Fibroblast of skin of right quadriceps (primary cell): ENCODE results near the gene CSMD2.
A peak's percentile ranks its signal among the peaks of the same experiment; 100 is the strongest.

ENCODE experiments used
- DNase-seq: peaks from one replicate; pipeline ENCODE4 v3.0.0-alpha.2; 2013

Gene CSMD2

DNA sequence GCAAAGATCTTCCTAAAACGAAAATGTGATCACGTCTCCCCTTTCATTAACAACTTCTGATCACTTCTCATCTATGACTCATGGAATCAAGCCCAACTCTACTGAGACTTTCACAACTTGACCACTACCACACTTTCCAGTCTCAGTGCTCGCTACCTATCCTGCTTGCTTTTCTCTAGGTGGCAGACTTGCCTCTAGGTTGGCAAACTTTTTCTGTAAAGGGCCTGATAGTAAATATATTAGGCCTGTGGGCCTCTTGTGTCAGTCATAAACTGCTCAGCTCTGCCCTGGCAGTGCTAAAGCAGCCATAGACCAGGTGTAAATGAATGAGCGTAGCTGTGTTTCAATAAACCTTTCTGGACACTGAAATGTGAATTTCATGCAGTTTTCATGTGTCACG, 322.7 kb downstream of the CSMD2 start:
- no peak for DNase-seq

- no peak for DNase-seq
These were observed 323.5 kb downstream of the CSMD2 start for GRCh38 chr1:33841494-33841893.

DNA sequence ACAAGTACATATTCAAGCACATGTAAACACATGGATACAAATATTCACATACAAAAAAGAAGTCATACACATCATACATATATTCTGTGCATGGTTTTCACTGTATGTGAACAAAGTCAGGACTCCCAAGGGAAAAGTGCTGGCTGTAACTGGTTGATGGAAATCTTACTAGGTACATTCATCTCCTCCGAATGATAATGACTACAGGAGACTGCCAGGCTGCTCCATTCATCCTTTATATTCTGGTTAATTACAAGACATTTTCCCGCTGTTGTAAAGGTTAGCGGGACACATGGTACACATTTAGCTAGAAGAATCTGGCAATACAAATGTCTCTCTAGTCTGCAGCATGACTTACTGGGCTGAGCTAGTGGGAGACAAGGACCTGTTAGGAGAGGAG, 327.4 kb downstream of the CSMD2 start:
- no peak for DNase-seq

DNA sequence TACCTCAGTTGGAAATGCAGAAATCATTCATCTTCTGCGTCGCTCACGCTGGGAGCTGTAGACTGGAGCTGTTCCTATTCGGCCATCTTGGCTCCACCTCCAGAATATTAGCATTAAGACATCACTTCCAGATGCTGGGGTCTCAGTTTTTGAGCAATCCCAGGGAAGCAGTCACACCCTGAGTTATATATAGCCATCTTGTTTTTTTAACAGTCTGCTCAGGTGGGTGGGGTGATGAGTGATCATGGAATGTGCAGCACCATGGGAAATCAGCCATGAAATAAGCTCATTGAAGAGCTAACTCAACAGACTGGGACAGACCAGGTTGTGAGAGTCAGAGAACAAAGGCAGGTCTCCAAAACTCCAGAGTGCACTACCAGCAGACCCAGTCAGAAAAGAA, 328.1 kb downstream of the CSMD2 start:
- DNase-seq, result no peak

- DNase-seq, result no peak
These were observed 336.4 kb downstream of the CSMD2 start for GRCh38 chr1:33828654-33829053.

GRCh38 chr1:33828059-33828458, 337.0 kb downstream of the CSMD2 start:
- DNase-seq, result no peak

DNA sequence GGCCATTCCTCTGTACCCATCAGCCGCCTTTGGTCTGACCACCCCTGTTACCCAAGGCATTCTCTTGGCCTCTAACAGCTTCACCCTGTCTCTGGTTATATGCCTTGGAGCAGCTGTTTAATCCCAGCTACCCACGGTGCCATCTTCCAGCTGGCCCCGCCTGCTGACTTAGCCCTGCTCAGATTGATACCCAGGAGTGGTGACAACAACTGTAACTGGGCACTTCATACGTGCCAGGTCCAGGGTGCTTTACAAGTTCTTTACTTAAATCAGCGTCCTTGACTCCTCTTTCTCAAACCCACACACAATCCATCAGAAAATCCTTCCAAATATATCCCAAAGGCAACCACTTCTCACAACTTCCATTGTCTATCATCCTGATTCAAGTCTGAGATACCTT, 338.3 kb downstream of the CSMD2 start:
- no peak for DNase-seq

DNA sequence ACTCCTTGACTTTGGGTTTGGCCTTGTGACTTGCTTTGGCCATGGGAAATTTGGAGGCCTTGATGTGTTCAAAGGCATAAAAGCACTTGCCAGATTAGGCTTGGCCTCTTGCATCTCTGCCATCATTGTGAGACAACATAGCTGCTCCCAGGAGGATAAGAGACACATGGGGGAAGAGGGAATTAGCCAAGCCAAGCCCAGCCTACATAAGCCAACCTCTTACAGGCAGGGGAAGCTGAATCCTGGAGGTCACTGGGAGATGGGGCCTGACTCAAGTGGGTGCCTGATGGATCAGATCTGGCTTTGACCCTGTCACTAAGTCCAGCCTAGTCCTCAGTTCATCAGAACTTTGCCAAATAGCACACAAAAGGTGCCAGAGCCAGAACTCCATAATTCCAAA, 338.7 kb downstream of the CSMD2 start:
- no peak for DNase-seq

- DNase-seq, result no peak
These were observed 339.5 kb downstream of the CSMD2 start for GRCh38 chr1:33825506-33825905.

DNA sequence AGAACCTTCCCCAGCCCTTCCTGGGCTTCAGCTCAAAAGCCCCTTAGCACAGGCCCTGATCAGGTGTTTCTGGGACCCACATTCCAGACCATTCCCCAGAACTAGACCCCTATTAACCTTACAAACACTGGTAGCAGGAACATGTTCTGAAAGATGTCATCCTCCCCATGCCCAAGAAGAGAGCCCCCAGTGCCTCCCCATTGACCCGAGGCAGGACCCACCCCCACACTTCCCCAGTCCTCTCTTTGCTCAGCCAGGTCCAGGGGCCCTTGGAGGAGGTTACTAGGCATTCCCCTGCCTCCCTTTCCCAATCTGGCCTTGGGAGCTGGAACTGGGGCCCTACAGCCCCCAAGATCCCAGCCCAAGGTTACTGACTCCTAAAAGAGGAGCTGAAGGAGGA, 340.1 kb downstream of the CSMD2 start:
- no peak for DNase-seq

- no peak for DNase-seq
These were observed 340.7 kb downstream of the CSMD2 start for GRCh38 chr1:33824321-33824720.

DNA sequence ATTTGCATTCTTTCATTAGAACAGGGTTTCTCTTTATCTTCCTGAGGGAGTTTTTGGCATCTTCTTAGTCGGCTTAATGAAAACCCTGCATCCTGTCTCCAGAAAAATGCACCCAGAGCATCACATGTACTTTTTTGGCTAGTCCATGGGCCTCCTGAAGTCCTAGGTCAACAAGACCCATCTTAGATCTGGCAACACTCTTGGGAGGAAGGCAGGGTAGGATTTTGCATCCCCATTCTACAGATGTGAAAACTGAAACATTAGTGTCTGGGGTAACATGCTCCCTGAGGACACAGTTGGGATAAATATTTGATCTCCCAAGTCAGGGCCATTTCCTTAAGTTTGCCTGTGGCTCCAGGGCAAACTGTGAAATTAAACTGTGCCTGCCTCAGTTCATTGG, 341.2 kb downstream of the CSMD2 start:
- DNase-seq, result no peak

DNA sequence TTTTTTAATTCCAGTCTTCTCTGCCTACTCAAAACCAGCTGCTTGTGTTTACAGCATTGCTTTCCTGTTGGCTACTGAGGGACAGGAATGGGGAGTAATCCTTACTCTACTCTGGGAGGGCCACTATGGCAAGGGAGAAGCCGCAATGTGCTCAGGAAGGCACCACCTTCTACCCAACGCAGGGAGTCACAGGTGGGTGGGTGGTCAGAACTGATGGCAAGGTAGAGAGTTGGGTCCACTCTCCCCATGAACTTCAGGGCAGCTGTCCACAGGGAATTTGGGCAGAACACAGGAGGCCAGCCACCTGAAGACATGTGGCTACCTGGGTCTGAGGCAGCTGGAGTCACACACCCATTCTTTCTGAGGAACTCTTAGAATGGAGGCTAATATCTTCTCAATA, 341.6 kb downstream of the CSMD2 start:
- DNase-seq, result no peak

DNA sequence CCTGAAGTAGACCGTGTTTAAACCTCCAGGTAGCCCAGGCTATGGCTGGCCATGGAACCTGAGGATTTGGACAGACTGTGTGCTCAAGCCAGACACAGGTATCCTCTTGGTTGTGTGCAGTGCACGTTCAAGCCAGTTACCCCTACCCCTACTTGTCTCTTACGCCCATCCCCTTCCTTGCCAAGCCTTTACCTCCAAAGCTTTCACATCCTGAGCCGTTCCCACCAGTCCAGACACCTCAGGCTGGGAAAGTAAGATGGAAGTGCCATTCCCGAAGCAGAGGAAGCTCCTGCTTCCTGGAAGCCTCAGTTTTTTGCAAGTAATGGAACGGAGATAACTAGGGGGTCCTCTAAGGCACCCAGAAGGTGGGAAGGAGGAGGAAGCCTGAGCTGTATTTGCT, 342.6 kb downstream of the CSMD2 start:
- no peak for DNase-seq

- no peak for DNase-seq
These were observed 343.7 kb downstream of the CSMD2 start for GRCh38 chr1:33821291-33821690.

DNA sequence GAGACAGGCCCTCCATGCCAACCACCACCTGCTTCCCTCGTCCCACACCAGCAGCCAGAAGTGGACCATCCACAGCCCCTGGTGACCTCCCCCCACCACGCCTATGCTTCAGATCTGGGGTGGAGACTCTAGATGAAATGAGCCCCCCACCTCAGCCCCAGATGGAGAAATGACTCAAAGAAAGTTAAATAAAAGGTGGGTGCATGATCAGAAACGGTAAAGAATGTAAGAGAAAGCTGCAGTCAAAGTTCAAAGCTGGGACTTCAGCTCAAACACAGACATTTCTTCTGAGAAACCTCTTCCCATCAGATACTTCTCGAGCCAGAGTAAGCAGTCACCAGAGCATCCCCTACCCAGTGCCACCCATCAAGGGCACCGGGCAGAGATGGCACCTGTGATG, 344.2 kb downstream of the CSMD2 start:
- no peak for DNase-seq

DNA sequence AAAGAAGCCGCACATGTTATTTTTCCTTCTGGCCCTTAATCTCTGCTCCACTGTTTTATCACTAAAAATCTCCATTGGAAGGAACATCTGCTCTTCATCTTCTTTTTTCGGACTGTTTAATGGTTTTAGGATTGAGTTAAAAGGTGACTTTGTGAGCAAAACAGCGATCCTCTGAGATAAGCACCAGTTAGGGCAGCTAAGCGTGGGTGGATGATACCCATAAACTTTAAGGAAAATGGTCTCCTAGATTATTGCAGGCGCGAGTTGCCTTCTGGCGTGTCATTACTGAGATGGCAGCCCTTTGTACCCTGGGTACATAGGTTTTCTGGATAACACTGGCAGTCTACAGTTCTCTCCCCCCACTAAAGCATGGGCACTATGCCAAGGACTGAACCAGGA, 345.1 kb downstream of the CSMD2 start:
- DNase-seq, result no peak

DNA sequence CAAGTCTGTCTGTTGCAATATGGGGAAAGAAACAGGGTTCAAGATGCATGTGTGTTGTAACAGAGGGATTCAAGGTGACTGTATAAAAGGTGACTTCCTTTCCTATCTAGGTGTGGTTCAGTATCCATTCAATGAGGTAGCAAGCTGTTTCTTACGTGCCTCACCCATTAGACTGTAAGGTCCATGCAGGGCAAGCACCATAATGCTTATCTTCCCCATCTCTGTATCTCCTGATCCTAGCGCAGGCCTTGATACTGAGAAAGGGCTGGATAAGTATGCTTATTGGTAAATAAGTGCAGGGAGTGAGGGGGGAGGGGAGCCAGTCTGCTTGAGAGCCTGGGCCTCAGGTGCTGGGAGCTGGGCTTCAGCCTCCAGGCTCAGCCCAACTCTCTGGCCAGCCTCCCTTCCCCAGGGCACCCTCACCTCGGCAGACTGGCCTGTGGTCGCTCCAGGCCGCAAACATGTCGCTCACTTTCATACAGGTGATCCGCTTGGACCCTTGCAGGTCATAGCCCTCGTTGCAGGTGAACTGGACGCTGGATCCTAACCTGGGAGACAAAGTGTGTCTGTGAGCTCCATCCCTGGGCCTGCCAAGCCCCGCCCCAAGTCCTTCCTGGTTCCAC, 345.6 kb downstream of the CSMD2 start:
- DNase-seq, result no peak

DNA sequence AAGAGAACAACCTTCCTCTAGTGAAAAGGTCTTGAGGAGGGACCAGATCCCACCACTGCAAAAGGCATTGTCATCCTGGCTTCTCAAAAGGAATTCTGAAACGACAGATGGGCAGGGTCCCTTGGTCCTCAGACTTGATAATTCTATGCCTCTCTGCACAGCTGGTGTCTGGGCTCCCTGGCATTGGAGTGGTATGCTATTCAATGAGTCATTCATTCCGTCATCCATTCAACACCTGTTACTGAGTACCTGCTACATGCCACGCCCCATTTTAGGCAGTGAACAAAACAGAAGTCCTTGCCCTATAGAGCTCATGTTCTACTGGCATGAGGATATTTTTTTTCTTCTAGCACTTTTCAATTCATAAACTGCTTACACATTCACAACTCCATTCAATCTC, 347.0 kb downstream of the CSMD2 start:
- DNase-seq, result no peak

DNA sequence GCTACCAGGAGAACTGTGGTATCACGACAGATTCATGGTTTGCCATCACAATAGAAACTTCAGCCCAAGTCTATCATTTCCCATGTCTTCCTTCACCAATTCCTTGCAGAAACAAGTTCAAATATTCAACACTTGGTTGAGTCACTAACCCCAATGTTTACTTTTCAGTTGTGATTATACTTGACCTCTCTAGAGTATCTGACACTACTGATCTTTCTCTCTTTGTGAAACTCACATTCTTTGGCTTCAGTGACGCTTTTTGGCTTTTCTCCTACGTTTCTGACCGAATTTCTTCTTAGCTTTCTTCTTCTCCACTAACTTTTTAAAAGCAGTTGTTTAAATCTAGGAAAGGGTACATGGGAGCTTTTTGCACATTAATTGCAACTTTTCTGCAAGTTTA, 350.0 kb downstream of the CSMD2 start:
- peak; percentile 65 for DNase-seq

- peak; percentile 31 for DNase-seq
These were observed 350.9 kb downstream of the CSMD2 start for GRCh38 chr1:33814166-33814565.

DNA sequence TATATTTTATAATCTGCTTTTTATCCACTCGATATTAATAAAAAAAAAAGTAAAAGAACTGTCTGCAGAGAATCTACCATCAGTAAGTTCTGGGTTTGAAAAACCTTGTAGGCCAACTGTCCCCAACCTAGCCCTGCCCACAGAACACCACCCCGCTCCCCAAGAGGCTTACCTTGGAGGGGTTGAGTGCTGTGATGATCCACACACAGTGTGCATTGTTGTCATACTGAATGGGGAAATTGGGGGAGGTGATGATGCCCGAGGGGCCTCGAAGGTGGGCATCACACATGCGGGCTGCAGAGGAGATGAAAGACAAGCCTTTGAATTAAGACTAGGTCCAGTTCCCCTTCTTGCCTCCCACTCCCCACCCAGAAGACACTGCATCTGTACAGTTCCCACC, 354.5 kb downstream of the CSMD2 start:
- DNase-seq, result no peak

DNA sequence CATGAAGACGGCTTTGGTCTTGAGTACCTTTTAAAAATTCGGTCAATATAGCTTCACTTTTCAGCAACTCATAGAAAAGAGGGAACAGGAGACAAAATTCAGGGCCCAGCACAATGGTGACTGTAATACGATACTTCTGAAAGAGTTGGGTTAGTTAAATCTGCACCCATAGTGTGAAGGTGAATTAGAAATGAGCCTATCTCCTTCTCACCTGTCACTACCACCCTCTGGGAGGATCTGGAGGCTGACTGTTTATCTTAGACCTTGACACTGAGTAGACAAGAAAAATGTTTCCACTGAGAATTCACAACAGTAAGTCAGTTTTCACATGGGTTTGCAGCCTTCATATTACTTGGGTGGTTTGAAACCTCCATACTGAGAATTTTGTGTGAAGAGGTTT, 359.0 kb downstream of the CSMD2 start:
- no peak for DNase-seq

DNA sequence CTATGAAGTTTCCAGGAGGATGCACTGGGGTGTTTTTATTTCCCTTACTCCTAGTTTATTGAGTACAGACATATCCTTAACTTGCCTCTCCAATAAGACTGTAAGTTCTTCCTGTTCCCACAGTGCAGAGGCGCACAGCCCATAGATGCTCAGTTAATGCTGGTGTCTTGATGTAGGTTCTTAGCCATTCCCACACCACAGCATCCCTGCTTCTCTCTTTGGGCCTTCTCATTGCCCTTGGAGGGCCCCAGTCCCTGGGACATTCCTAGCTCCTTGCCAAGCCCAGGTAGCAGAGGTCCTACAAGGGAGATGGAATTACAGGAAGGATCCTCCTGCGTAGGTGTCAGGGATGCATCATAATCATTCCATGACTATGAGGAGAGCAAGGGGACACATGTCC, 362.8 kb downstream of the CSMD2 start:
- no peak for DNase-seq

GRCh38 chr1:33797849-33798248, 367.2 kb downstream of the CSMD2 start:
- no peak for DNase-seq

GRCh38 chr1:33792651-33793050, 372.4 kb downstream of the CSMD2 start:
- peak; percentile 8 for DNase-seq
